Heart right ventricle (tissue), 16 donors: Measurements from ENCODE around the gene PSAP. TPM values are rescaled to one million over a fixed set of nuclear protein-coding genes. Genes with fewer than 3 reads are reported as not detected.
A peak's percentile ranks its signal among the peaks of the same experiment; 100 is the strongest.

ENCODE experiments used
- ATAC-seq, 8 donors: fragments of 200-7000 bp; cut with Tn5 transposase; one replicate each; pipeline ENCODE4 v1.9.1; 2020; ENCODE audit warnings: mild to moderate bottlenecking in 8 of 8, moderate library complexity in 8 of 8, moderate number of reproducible peaks in 1 of 8
- DNase-seq, 2 donors: peaks; one replicate each; pipeline ENCODE4 v3.0.0-alpha.2; 2020
- H3K27ac ChIP-seq, 10 donors: fragments of 200-600 bp; sonication (generic) in 2 of 10; one replicate each; pipeline versions ENCODE4 v1.5.0 to v1.8.0; 2020 to 2022; ENCODE audit warnings: mild to moderate bottlenecking in 3 of 10
- H3K27me3 ChIP-seq, 7 donors: fragments of 200-600 bp; one replicate each; pipeline ENCODE4 v1.8.0; 2021 to 2022; ENCODE audit warnings: mild to moderate bottlenecking in 2 of 7
- H3K36me3 ChIP-seq, 9 donors: fragments of 200-600 bp; sonication (generic) in 1 of 9; one replicate each; pipeline versions ENCODE4 v1.5.0 to v1.8.0; 2020 to 2022; ENCODE audit warnings: mild to moderate bottlenecking in 2 of 9
- H3K4me1 ChIP-seq, 9 donors: fragments of 200-600 bp; sonication (generic) in 1 of 9; one replicate each; pipeline versions ENCODE4 v1.5.0 to v1.8.0; 2020 to 2022; ENCODE audit warnings: mild to moderate bottlenecking in 4 of 9
- H3K4me3 ChIP-seq, 10 donors: fragments of 200-600 bp; sonication (generic) in 2 of 10; one replicate each; pipeline versions ENCODE4 v1.5.0 to v1.8.0; 2020 to 2022; ENCODE audit warnings: mild to moderate bottlenecking in 7 of 10, moderate library complexity in 2 of 10
- H3K9me3 ChIP-seq, 11 donors: fragments of 200-600 bp in 10 of 11; sonication (generic) in 2 of 11; one replicate each; pipeline versions ENCODE4 v1.5.0 to v1.8.0; 2013 to 2022; ENCODE audit warnings: mild to moderate bottlenecking in 2 of 11, control low read depth in 1 of 11, moderate library complexity in 1 of 11
- CTCF ChIP-seq, 9 donors: fragments of 200-600 bp; sonication (generic) in 2 of 9; IDR thresholded peaks; one replicate each; pipeline versions ENCODE4 v1.5.0 to v1.8.0; 2021 to 2022; ENCODE audit warnings: antibody characterized with exemption in 9 of 9, mild to moderate bottlenecking in 5 of 9, moderate library complexity in 1 of 9
- WGBS, 2 donors: extraction: QIAGEN DNeasy Blood & Tissue Kit; methylation state at CpG; one replicate each; pipeline ENCODE4 v1.1.7; 2013; ENCODE audit warnings: inconsistent platforms in 1 of 2; 5-methylcytosine and 5-hydroxymethylcytosine counted together
- intact Hi-C, 10 donors: fragments of 100-400 bp; cut with DNase I; formaldehyde crosslinking; loops; one replicate each; pipeline versions ENCODE4 v1.11.1 to v1.14.2; 2022
- polyA plus RNA-seq, 2 donors: library from polyadenylated mRNA; stranded (reverse); fragments of 200-250 nt; gene quantifications; one replicate each; pipeline ENCODE4 v1.2.3, GENCODE V29; 2013
- total RNA-seq, 10 donors: library from RNA; stranded (reverse); fragmentation: NEBNext Ultra II Directional in 3 of 10; extraction: Animal tissue kit (Norgen Biotek cat#: 25700) in 3 of 10; gene quantifications; one replicate each; pipeline versions ENCODE4 v1.2.1 to v1.2.4, GENCODE V29; 2021 to 2023
- donor health status: Arrhythmogenic right ventricular cardiomyopathy.
- donor health status: ischemic (EF 13 %, LVEDD 7.1; RV severe dilation, severe dysfunction).
- donor health status: healthy with polysubstance abuse.
- donor health status: DM: no; HTN: yes; CAD: no.
- donor health status: DM: no; HTN: no; CAD: no.
- donor health status: ischemic (EF 25% LVEDD 6.9; RV normal size, moderate dysfunction).
- donor health status: ischemic (EF 25% LVEDD 5.7; RV mildly dilated, moderate dysfunction).
- donor health status: healthy.
- donor health status: DM: yes; HTN: yes; CAD: no.
- donor health status: Ischemic cardiomyopathy.
- donor health status: ischemic (EF 35%, LVEDD 5.7; RV mildly dilated, moderate dysfunction).
- donor health status: nonischemic (EF 11% LVEDD 7.7; RV severe dilation, severe dysfunction).
- donor health status: DM: yes; HTN: yes; CAD: no.
- donor health status: PGD.
- donor health status: ischemic (EF 29% LVEDD 5.4; RV normal size, mild dysfunction).
- donor health status: nonischemic (EF 23%, LVEDD 6.1; RV moderate dilation, normal function).

PSAP gene
- total and polyA plus RNA-seq, 12 donors, result 443 to 2,078 (median 1,616) TPM

- H3K27me3 ChIP-seq, result no peaks in the 10 kb centered on the region
- H3K4me1 ChIP-seq, result peaks cover 38 to 100% (median 97%) of the 10 kb centered on the region in 9 donors
- no peaks in the 10 kb centered on the region for H3K9me3 ChIP-seq
- H3K4me3 ChIP-seq, result no peak overlapping the region
- ATAC-seq (peak in 1 of 8 donors; percentile 4), DNase-seq (no peak)
- intact Hi-C loops, result loop anchor here in 8 of 10 donors (5.0 to 10.0 kb wide), 2 partner anchors 56 to 59 kb away; no protein-coding TSS in a partner anchor
- no peak for TF ChIP-seq CTCF (IDR thresholded peaks at IDR 0.05)
- H3K36me3 ChIP-seq, result peaks cover 0 to 42% (median 2%) of the 10 kb centered on the region in 9 donors
- WGBS, 2 donors, result 55 to 61% methylated on average over 14 of the region's 14 CpGs
- H3K27ac ChIP-seq, result peak overlapping the region in 7 of 10 donors; percentile 17 to 90 (median 84)
Observed at GRCh38 chr10:71838264-71839211, 12.5 kb downstream of the PSAP start.

GRCh38 chr10:71837098-71837827 lies 13.8 kb downstream of the PSAP start:
- peaks cover 36 to 100% (median 95%) of the 10 kb centered on the region in 9 donors for H3K4me1 ChIP-seq
- 58 to 65% methylated on average over 17 of the region's 17 CpGs for WGBS, 2 donors
- peaks cover 0 to 48% (median 4%) of the 10 kb centered on the region in 9 donors for H3K36me3 ChIP-seq
- intact Hi-C loops, result loop anchor here in 8 of 10 donors (5.0 to 10.0 kb wide), 2 partner anchors 58 to 60 kb away; no protein-coding TSS in a partner anchor
- H3K9me3 ChIP-seq, result no peaks in the 10 kb centered on the region
- peak overlapping the region in 9 of 10 donors; percentile 73 to 90 (median 84) for H3K27ac ChIP-seq
- peak overlapping the region in 1 of 10 donors; percentile 10 for H3K4me3 ChIP-seq
- no peak for DNase-seq
- no peaks in the 10 kb centered on the region for H3K27me3 ChIP-seq
- peak in 6 of 8 donors; percentile 31 to 45 (median 40) for ATAC-seq
- TF ChIP-seq CTCF (IDR thresholded peaks at IDR 0.05), result peak in 8 of 9 donors; percentile 6 to 55 (median 46)

- TF ChIP-seq CTCF (IDR thresholded peaks at IDR 0.05), result no peak
- Histone ChIP-seq H3K4me1 (peaks cover 36 to 100% (median 91%) of the 10 kb centered on the region in 9 donors), H3K36me3 (peaks cover 0 to 55% (median 10%) of the 10 kb centered on the region in 9 donors), H3K27ac (peak overlapping the region; percentile 23 to 90 (median 83)), H3K27me3 (no peaks in the 10 kb centered on the region), H3K4me3 (peak overlapping the region in 1 of 10 donors; percentile 10), H3K9me3 (no peaks in the 10 kb centered on the region)
- intact Hi-C loops, result loop anchor here in 8 of 10 donors (5.0 to 10.0 kb wide), 2 partner anchors 58 to 61 kb away; no protein-coding TSS in a partner anchor
- ATAC-seq (peak; percentile 32 to 79 (median 72)), DNase-seq (peak in 1 of 2 donors; percentile 25)
- WGBS, 2 donors, result 30 to 43% methylated on average over 4 of the region's 4 CpGs
Observed at GRCh38 chr10:71836596-71836974, 14.5 kb downstream of the PSAP start.
